Left colon (tissue), 2 donors: ENCODE data around the gene IFIT1. TPM values are rescaled to one million over a fixed set of nuclear protein-coding genes. Genes with fewer than 3 reads are reported as not detected.
"Not testable (repeated sequence)": the region's sequence is repeated elsewhere in the genome, so short reads cannot be mapped to it uniquely, and the experiment has no call there.

Experiments used
- ATAC-seq: fragments of 200-7000 bp; cut with Tn5 transposase; one replicate; pipeline ENCODE4 v1.9.1; 2020; ENCODE audit warnings: mild to moderate bottlenecking, moderate library complexity
- DNase-seq, 2 donors: peaks; one replicate each; pipeline ENCODE4 v3.0.0-alpha.2; 2020
- intact Hi-C, 2 donors: fragments of 100-400 bp; cut with DNase I in 1 of 2; cut with micrococcal nuclease in 1 of 2; formaldehyde crosslinking; loops; one replicate each; pipeline versions ENCODE4 v1.11.2 to v1.14.0; 2022; cut with DNase I, micrococcal nuclease
- total RNA-seq, 2 donors: library from RNA; stranded (reverse); fragmentation: NEBNext Ultra II Directional; extraction: Animal tissue kit (Norgen Biotek cat#: 25700); gene quantifications; one replicate each; pipeline ENCODE4 v1.2.1, GENCODE V29; 2021
- donor health status: DM: no; HTN: no; CAD: no.
- donor health status: DM: yes; HTN: yes; CAD: no.

The IFIT1 gene
- total RNA-seq, 2 donors from 2014 or later: 6.1 to 6.8 TPM

GRCh38 chr10:89390476-89391225 is 1.8 kb upstream of the IFIT1 start:
- ATAC-seq (no peak), DNase-seq (no peak)
- intact Hi-C loops: no loop called here

GRCh38 chr10:89391226-89391576 is 1.2 kb upstream of the IFIT1 start:
- intact Hi-C loops, ATAC-seq, DNase-seq: not testable (repeated sequence)

- DNase-seq (no peak), ATAC-seq (peak; percentile 46)
- intact Hi-C loops: no loop called here
Measured at GRCh38 chr10:89392974-89393373, 551 bp downstream of the IFIT1 start.

GRCh38 chr10:89393898-89394297 is 1.5 kb downstream of the IFIT1 start:
- peak; percentile 79 for ATAC-seq
- intact Hi-C loops: no loop called here

GRCh38 chr10:89395141-89395540 is 2.7 kb downstream of the IFIT1 start:
- intact Hi-C loops: no loop called here
- ATAC-seq (no peak), DNase-seq (no peak)

More at GRCh38 chr10:89393898-89394297, 1.5 kb downstream of the IFIT1 start:
- DNase-seq: no peak

GRCh38 chr10:89398003-89398749 is 5.8 kb downstream of the IFIT1 start:
- DNase-seq (no peak), ATAC-seq (peak; percentile 26)
- intact Hi-C loops: no loop called here

- ATAC-seq (no peak), DNase-seq (no peak)
- intact Hi-C loops: no loop called here
Measured at GRCh38 chr10:89399956-89400355, 7.5 kb downstream of the IFIT1 start.

- intact Hi-C loops: no loop called here
- DNase-seq (no peak), ATAC-seq (no peak)
Measured at GRCh38 chr10:89403043-89403442, 10.6 kb downstream of the IFIT1 start.

GRCh38 chr10:89404104-89405047 is 12.0 kb downstream of the IFIT1 start:
- intact Hi-C loops: no loop called here
- ATAC-seq: peak; percentile 38
- no peak for DNase-seq

- DNase-seq, ATAC-seq, intact Hi-C loops: not testable (repeated sequence)
Measured at GRCh38 chr10:89406178-89406577, 13.8 kb downstream of the IFIT1 start.

- intact Hi-C loops, ATAC-seq, DNase-seq: not testable (repeated sequence)
Measured at GRCh38 chr10:89407792-89408191, 15.4 kb downstream of the IFIT1 start.

- ATAC-seq, intact Hi-C loops: not testable (repeated sequence)
Measured at GRCh38 chr10:89409282-89409681, 16.9 kb downstream of the IFIT1 start.

GRCh38 chr10:89410551-89410950 is 18.1 kb downstream of the IFIT1 start:
- ATAC-seq, DNase-seq, intact Hi-C loops: not testable (repeated sequence)

More at GRCh38 chr10:89409282-89409681, 16.9 kb downstream of the IFIT1 start:
- not testable (repeated sequence) for DNase-seq

GRCh38 chr10:89411135-89411534 is 18.7 kb downstream of the IFIT1 start:
- DNase-seq, ATAC-seq, intact Hi-C loops: not testable (repeated sequence)

- ATAC-seq, DNase-seq, intact Hi-C loops: not testable (repeated sequence)
Measured at GRCh38 chr10:89412276-89412675, 19.9 kb downstream of the IFIT1 start.

GRCh38 chr10:89413398-89413912 is 21.0 kb downstream of the IFIT1 start:
- ATAC-seq (no peak), DNase-seq (no peak)
- intact Hi-C loops: no loop called here

- intact Hi-C loops: no loop called here
- ATAC-seq: peak; percentile 86
- DNase-seq: peak; percentile 53 to 77
Measured at GRCh38 chr10:89414146-89414878, 21.9 kb downstream of the IFIT1 start, which contains the start of gene IFIT5. Gene IFIT5 (plus strand): TSS chr10:89414568. CDS start chr10:89414799, 231 bp downstream.
